Stimulated activated CD4-positive, alpha-beta T cell treated with anti-CD3 and anti-CD28 coated beads, Interleukin-4, amount 100 ng/mL, for 24 hours (primary cell): Measurements from ENCODE around the gene COX5B.
A peak's percentile ranks its signal among the peaks of the same experiment; 100 is the strongest.
"Not testable (repeated sequence)": the region's sequence is repeated elsewhere in the genome, so short reads cannot be mapped to it uniquely, and the experiment has no call there.

Experiments used
- DNase-seq: peaks from one replicate; pipeline ENCODE4 v3.0.0-alpha.2; 2020

Gene COX5B

DNA sequence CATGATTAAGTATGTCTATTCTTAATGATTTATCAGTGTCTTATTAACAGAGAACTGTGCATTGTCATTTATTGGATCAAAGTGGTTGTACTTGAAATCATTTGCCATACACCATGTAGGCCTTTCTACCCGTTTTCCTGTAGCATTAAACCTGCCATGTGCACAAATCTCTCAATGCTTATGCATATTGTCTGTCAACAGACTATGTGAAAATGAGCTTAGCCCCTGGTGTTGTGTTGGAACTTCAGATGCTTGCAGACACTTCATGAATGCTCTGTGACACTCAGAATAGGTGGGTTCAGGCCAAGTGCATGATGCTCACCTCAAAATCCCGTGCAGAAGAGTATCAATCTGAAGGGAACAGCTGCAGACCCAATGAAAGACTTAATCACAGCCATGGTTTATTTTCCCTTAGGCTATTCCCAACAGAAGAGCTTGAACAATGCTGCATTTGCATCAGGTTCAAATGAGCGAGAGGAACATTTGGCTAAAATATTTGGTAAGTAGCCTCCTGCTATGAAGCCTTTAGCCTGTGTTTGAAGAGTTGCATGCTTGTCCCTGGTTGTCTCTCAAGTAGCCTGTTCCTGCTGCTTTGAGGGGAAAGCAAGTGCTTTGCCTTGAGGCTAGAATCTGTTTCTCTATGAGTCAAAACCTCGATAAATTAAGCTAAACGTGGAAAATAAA lies 29.7 kb downstream of the COX5B start:
- no peak for DNase-seq

- no peak for DNase-seq
These were observed 30.8 kb downstream of the COX5B start for GRCh38 chr2:97676620-97677019.

GRCh38 chr2:97677480-97677879 lies 31.6 kb downstream of the COX5B start:
- no peak for DNase-seq

GRCh38 chr2:97678298-97678697 lies 32.4 kb downstream of the COX5B start:
- no peak for DNase-seq

DNA sequence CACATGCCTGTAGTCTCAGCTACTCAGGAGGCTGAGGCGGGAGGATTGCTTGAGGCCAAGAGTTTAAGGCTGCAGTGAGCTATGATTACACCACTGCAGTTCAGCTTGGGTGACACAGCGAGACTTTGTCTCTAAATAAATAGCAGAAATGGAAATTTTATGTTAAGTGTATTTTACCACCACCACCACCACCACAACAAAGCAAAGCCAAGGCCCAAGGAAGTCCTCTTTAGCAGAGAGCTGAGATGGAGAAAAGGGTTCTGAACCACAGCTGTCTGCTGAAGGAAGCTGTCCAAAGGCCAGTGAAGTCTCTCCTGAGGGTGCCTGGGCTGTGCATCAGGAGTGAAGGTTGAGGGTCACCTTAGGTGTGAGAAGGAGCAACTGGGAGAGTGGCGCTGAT lies 41.4 kb downstream of the COX5B start:
- DNase-seq = not testable (repeated sequence)

DNA sequence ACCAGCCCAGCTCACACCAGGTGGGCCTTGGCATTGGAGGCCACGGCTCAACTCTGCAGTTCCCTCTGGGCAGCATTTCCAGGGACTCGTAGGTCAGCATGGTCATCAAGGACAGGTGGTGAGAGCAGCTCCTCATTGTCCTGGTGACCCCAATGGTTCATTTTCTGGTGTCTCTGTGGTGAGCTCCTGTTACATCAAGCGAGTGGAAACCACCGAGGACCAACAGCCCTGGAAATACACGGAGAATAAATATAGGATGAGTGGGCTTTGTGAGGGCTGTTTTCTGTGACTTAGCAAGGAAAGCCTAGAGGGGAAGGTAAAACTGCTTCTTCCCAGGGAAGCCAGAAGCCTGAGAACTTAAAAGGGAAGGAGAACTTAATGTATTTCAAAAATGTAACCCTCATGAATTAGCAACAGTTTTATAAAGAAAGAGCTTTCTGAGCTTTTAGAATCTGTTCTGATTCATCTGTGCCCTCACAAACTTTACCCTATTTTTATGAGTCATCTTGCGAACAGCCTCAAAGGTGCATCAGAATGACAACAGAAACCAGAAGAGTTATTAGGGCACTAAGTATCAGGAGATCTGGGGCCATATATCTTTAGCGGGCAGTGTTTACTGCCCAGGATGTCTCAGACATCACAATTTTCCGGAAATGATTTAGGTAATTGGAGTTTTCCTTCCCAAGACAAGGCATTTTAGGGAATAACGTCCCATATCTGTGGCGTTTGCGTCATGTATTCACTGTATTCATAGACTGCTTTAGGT lies 42.4 kb downstream of the COX5B start:
- no peak for DNase-seq

GRCh38 chr2:97691166-97691565 lies 45.3 kb downstream of the COX5B start:
- DNase-seq = no peak

DNA sequence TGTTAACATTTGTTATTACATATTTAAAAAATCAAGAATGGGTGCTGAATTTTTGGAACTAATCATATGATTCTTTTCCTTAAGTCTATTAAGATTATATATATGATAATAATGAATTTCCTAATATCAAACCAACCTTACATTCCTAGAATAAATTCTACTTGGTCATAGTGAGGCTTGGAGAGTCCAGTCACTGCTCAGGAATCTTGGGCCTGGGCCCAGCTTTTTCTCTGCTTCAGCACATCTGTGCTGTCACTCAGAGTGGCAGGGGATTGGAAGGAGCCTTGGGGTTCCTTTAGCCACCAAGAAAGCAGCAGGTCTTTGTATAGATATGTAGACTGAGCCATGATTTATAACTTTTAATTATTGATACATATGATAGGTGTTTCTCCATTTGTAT lies 47.6 kb downstream of the COX5B start:
- no peak for DNase-seq

- DNase-seq = no peak
These were observed 49.9 kb downstream of the COX5B start for GRCh38 chr2:97695744-97696143.

- DNase-seq = peak; percentile 95
These were observed 51.7 kb downstream of the COX5B start for GRCh38 chr2:97697252-97698235.
